Measurements from ENCODE around the gene LAX1. TPM values are rescaled to one million over a fixed set of nuclear protein-coding genes. Genes with fewer than 3 reads are reported as not detected.

Gene LAX1
- polyA plus RNA-seq, 2 of the 4 experiments (the other 2 are of a cell fraction), result not detected

DNA sequence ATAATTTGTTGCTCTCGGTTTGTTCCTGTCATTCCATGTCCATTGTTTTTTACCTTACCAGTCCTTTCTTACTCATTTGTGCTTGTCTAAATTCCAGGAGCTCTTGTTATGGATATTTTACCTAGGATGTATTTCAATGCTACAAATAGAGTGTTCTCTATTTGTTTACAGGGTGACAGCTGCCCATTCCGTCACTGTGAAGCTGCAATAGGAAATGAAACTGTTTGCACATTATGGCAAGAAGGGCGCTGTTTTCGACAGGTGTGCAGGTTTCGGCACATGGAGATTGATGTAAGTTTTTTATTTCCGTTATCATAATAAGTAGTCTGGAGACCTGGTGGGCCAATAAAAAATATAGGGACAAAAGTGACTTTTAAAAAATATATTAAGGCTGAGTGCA lies 53.4 kb downstream of the LAX1 start:
- FAIRE-seq, result no peak
- 91% methylated on average over 6 of the region's 6 CpGs for WGBS (ENCODE audit: missing lambda C conversion rate)
- CTCF ChIA-PET, result interaction anchor here (1.0 to 1.2 kb wide), 3 partner anchors 12 to 551 kb away, joined by 3 to 4 read pairs (median 3); no protein-coding TSS in a partner anchor

DNA sequence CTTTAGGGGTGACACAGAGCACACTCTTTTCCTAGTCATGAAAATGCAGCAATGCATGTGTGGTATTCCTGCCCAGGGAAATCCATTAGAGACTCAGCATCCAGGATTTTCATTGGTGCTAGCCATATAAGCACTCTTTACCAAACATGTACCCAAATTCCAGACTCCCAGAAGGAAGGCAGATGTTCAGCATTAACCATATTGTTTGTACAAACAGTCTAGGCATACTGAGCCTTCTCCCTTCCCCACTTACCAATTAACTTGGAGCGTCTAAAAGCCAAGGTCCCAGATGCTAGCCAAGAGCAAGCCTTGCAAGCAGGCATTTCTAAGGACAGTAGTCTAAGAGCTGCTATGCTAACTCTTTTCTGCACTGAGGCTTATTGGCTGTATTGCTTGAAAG lies 58.3 kb downstream of the LAX1 start:
- H3K4me3 ChIP-seq, result no peak overlapping the region
- ATAC-seq, result no peak
- CTCF ChIA-PET, result no interaction called here
- FAIRE-seq, result no peak
- POLR2A ChIA-PET, result no interaction called here
- H3K27ac ChIP-seq, result no peak overlapping the region
- 94% methylated on average over 1 of the region's 1 CpG for WGBS (ENCODE audit: missing lambda C conversion rate)
- no peak for TF ChIP-seq HDAC2 (IDR thresholded peaks at IDR 0.05)
- TF ChIP-seq BHLHE40 (IDR thresholded peaks at IDR 0.05; ENCODE audit: low read depth, low read length), result no peak
- TF ChIP-seq MAFK (IDR thresholded peaks at IDR 0.05; ENCODE audit: partially characterized antibody), result no peak
- TF ChIP-seq ESRRA (IDR thresholded peaks at IDR 0.05; ENCODE audit: borderline replicate concordance, low read length), result no peak
- no peak for TF ChIP-seq JUNB (IDR thresholded peaks at IDR 0.05)
- no peak overlapping the region for H3K4me2 ChIP-seq
- DNase-seq (ENCODE audit: low read depth in 1 of 2, low spot score in 1 of 2), result no peak
- H3K4me1 ChIP-seq, result no peaks in the 10 kb centered on the region
- H3K9me3 ChIP-seq, result no peaks in the 10 kb centered on the region

More for the DNA sequence above, 53.4 kb downstream of the LAX1 start:
- POLR2A ChIA-PET, result interaction anchor here (0.5 kb wide), 1 partner anchor 136 kb away, joined by 3 read pairs; no protein-coding TSS in a partner anchor
- no peak for DNase-seq (ENCODE audit: low read depth in 1 of 2, low spot score in 1 of 2)
- ATAC-seq, result no peak
- Histone ChIP-seq H3K4me2 (no peak overlapping the region), H3K27ac (no peak overlapping the region), H3K4me1 (no peaks in the 10 kb centered on the region), H3K9me3 (no peaks in the 10 kb centered on the region), H3K4me3 (no peak overlapping the region)
- no peak for TF ChIP-seq CHD4 (IDR thresholded peaks at IDR 0.05; ENCODE audit: borderline replicate concordance)
- TF ChIP-seq EHMT2 (IDR thresholded peaks at IDR 0.05; ENCODE audit: low read depth), result no peak
- no peak for TF ChIP-seq EHF (CRISPR knock-in tag; IDR thresholded peaks at IDR 0.05)
- no peak for TF ChIP-seq RARB (CRISPR knock-in tag; IDR thresholded peaks at IDR 0.05)
- TF ChIP-seq, protein P1, sequence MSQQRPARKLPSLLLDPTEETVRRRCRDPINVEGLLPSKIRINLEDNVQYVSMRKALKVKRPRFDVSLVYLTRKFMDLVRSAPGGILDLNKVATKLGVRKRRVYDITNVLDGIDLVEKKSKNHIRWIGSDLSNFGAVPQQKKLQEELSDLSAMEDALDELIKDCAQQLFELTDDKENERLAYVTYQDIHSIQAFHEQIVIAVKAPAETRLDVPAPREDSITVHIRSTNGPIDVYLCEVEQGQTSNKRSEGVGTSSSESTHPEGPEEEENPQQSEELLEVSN (IDR thresholded peaks at IDR 0.05; ENCODE audit: borderline replicate concordance, low read depth), result no peak
- TF ChIP-seq, protein P2, sequence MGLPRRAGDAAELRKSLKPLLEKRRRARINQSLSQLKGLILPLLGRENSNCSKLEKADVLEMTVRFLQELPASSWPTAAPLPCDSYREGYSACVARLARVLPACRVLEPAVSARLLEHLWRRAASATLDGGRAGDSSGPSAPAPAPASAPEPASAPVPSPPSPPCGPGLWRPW (IDR thresholded peaks at IDR 0.05), result no peak
- TF ChIP-seq ZNF302 (CRISPR knock-in tag; IDR thresholded peaks at IDR 0.05), result no peak
- TF ChIP-seq HOXB13 (CRISPR knock-in tag; IDR thresholded peaks at IDR 0.05; ENCODE audit: low read depth), result no peak
- no peak for TF ChIP-seq CEBPB (IDR thresholded peaks at IDR 0.05)
- TF ChIP-seq CBX2 (IDR thresholded peaks at IDR 0.05; ENCODE audit: borderline replicate concordance, low read depth), result no peak
- TF ChIP-seq FOSB (CRISPR knock-in tag; IDR thresholded peaks at IDR 0.05), result no peak
- no peak for TF ChIP-seq SREBF2 (IDR thresholded peaks at IDR 0.05)
- no peak for TF ChIP-seq RFX5 (IDR thresholded peaks at IDR 0.05)
- TF ChIP-seq NFE2L2 (conservative IDR thresholded peaks at IDR 0.05; ENCODE audit: low read length), result no peak
- TF ChIP-seq POLR2A (IDR thresholded peaks at IDR 0.05; ENCODE audit: low read length), result no peak
- TF ChIP-seq RAD21 (conservative IDR thresholded peaks at IDR 0.05 in 1 of 2, IDR thresholded peaks at IDR 0.05 in 1 of 2), result no peak
- TF ChIP-seq, protein P3, sequence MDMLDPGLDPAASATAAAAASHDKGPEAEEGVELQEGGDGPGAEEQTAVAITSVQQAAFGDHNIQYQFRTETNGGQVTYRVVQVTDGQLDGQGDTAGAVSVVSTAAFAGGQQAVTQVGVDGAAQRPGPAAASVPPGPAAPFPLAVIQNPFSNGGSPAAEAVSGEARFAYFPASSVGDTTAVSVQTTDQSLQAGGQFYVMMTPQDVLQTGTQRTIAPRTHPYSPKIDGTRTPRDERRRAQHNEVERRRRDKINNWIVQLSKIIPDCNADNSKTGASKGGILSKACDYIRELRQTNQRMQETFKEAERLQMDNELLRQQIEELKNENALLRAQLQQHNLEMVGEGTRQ (IDR thresholded peaks at IDR 0.05), result no peak
- no peak for TF ChIP-seq KDM5A (IDR thresholded peaks at IDR 0.05)
- no peak for TF ChIP-seq GATA3 (IDR thresholded peaks at IDR 0.05; ENCODE audit: borderline replicate concordance)
- no peak for TF ChIP-seq HDAC2 (IDR thresholded peaks at IDR 0.05)

Small RNAs within 50 kb of the gene (small RNA-seq; reads per million reads assigned to genes)
- gene SNORA77 (15.6 to 1,159 (median 121) reads per million in 6 experiments), gene ZC3H11A (0.16 to 7.7 (median 2.7) reads per million in 6 experiments)

Other genes starting within 250 kb of the LAX1 start
- gene ATP2B4, start 138.4 kb upstream of the LAX1 start, polyA plus RNA-seq (2011; rRNA removed), result 20.5 and 22.5 TPM in 2 replicates
- gene ATP2B4, start 138.4 kb upstream of the LAX1 start, polyA plus RNA-seq (2017; fragmentation: RNase III; extraction: RNeasy Plus Mini Kit Qiagen cat#74134 plus additional on column Dnase treatment), result 8.3 to 8.7 TPM (median 8.5 TPM) in 3 replicates
- 10.6 and 13.4 TPM in 2 replicates for gene ZBED6, start 30.4 kb downstream of the LAX1 start, polyA plus RNA-seq (2011; rRNA removed)
- gene ZBED6, start 30.4 kb downstream of the LAX1 start, polyA plus RNA-seq (2017; fragmentation: RNase III; extraction: RNeasy Plus Mini Kit Qiagen cat#74134 plus additional on column Dnase treatment), result 1.5 to 1.8 TPM (median 1.7 TPM) in 3 replicates
- 102 and 119 TPM in 2 replicates for gene ZC3H11A, start 30.4 kb downstream of the LAX1 start, polyA plus RNA-seq (2011; rRNA removed)
- gene ZC3H11A, start 30.4 kb downstream of the LAX1 start, polyA plus RNA-seq (2017; fragmentation: RNase III; extraction: RNeasy Plus Mini Kit Qiagen cat#74134 plus additional on column Dnase treatment), result 41.3 to 43.6 TPM (median 42.6 TPM) in 3 replicates
- 371 and 386 TPM in 2 replicates for gene SNRPE, start 96.4 kb downstream of the LAX1 start, polyA plus RNA-seq (2011; rRNA removed)
- gene SNRPE, start 96.4 kb downstream of the LAX1 start, polyA plus RNA-seq (2017; fragmentation: RNase III; extraction: RNeasy Plus Mini Kit Qiagen cat#74134 plus additional on column Dnase treatment), result 400 to 433 TPM (median 414 TPM) in 3 replicates